ENCODE data around the gene CAMK4.

DNA sequence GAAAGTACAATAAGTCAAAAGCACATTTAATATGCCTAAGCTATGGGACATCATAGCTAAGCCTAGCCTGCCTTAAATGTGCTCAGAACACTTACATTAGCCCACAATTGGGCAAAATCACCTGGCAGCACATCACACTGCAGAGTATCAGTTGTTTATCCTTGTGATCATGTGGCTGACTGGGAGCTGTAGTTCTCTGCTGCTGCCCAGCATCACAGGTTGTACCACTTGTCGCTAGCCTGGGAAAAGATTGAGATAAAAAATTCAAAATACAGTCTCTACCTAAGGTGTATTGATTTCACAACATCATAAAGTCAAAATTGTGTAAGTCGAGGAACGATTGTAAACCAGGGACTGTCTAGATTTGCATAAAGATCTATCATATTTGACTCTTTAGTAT is 58.6 kb downstream of the CAMK4 start:
- TF ChIP-seq, protein P1, sequence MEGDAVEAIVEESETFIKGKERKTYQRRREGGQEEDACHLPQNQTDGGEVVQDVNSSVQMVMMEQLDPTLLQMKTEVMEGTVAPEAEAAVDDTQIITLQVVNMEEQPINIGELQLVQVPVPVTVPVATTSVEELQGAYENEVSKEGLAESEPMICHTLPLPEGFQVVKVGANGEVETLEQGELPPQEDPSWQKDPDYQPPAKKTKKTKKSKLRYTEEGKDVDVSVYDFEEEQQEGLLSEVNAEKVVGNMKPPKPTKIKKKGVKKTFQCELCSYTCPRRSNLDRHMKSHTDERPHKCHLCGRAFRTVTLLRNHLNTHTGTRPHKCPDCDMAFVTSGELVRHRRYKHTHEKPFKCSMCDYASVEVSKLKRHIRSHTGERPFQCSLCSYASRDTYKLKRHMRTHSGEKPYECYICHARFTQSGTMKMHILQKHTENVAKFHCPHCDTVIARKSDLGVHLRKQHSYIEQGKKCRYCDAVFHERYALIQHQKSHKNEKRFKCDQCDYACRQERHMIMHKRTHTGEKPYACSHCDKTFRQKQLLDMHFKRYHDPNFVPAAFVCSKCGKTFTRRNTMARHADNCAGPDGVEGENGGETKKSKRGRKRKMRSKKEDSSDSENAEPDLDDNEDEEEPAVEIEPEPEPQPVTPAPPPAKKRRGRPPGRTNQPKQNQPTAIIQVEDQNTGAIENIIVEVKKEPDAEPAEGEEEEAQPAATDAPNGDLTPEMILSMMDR (IDR thresholded peaks at IDR 0.05; ENCODE audit: low read depth, low read length, poor library complexity, severe bottlenecking): no peak
- no peak for TF ChIP-seq EZH2phosphoT487 (IDR thresholded peaks at IDR 0.05; ENCODE audit: borderline replicate concordance, low read length)
